GM19099 (cell line): Measurements from ENCODE around the gene CUL1.

Experiments
- POLR2A ChIP-seq: IDR thresholded peaks from 3 replicates; pipeline ENCODE4 v1.6.1; 2011; ENCODE audit warnings: low read depth; ENCODE audit not compliant: insufficient read length; ENCODE audit errors: extremely low read depth

CUL1 gene

GRCh38 chr7:148686312-148686937, 12.3 kb upstream of the CUL1 start:
- no peak for TF ChIP-seq POLR2A

- no peak for TF ChIP-seq POLR2A
These were observed 11.1 kb upstream of the CUL1 start for GRCh38 chr7:148687555-148687954.

- no peak for TF ChIP-seq POLR2A
These were observed 10.2 kb upstream of the CUL1 start for GRCh38 chr7:148688526-148688925.

- no peak for TF ChIP-seq POLR2A
These were observed 5.1 kb upstream of the CUL1 start for GRCh38 chr7:148693651-148694050.

GRCh38 chr7:148694631-148695030, 4.1 kb upstream of the CUL1 start:
- TF ChIP-seq POLR2A = no peak

GRCh38 chr7:148695953-148696352, 2.8 kb upstream of the CUL1 start:
- TF ChIP-seq POLR2A = no peak

- no peak for TF ChIP-seq POLR2A
These were observed 1.9 kb upstream of the CUL1 start for GRCh38 chr7:148696787-148697186.

- TF ChIP-seq POLR2A = no peak
These were observed 1.3 kb upstream of the CUL1 start for GRCh38 chr7:148697256-148698006.

- no peak for TF ChIP-seq POLR2A
These were observed 701 bp upstream of the CUL1 start for GRCh38 chr7:148698007-148698396.

GRCh38 chr7:148699024-148699781, 500 bp downstream of the CUL1 start:
- TF ChIP-seq POLR2A = peak; percentile 39

- no peak for TF ChIP-seq POLR2A
These were observed 1.3 kb downstream of the CUL1 start for GRCh38 chr7:148699782-148700629.

- TF ChIP-seq POLR2A = no peak
These were observed 2.0 kb downstream of the CUL1 start for GRCh38 chr7:148700661-148701064.

GRCh38 chr7:148701414-148701813, 2.7 kb downstream of the CUL1 start:
- no peak for TF ChIP-seq POLR2A

GRCh38 chr7:148702876-148703670, 4.4 kb downstream of the CUL1 start:
- no peak for TF ChIP-seq POLR2A
